C4-2B (cell line): ENCODE measurements around the gene FBXO17.

Experiments used
- H3K27ac ChIP-seq: fragments of 450-650 bp; 2 replicates; pipeline ENCODE4 v1.5.1; 2017
- ZFX ChIP-seq: fragments of 450-650 bp; IDR thresholded peaks from 2 replicates; pipeline ENCODE4 v1.6.1; 2017
- TF ChIP-seq, protein P1 (sequence below): fragments of 450-650 bp; conservative IDR thresholded peaks from 2 replicates; pipeline ENCODE4 v1.5.1; 2017; ENCODE audit warnings: mild to moderate bottlenecking

Gene FBXO17

DNA sequence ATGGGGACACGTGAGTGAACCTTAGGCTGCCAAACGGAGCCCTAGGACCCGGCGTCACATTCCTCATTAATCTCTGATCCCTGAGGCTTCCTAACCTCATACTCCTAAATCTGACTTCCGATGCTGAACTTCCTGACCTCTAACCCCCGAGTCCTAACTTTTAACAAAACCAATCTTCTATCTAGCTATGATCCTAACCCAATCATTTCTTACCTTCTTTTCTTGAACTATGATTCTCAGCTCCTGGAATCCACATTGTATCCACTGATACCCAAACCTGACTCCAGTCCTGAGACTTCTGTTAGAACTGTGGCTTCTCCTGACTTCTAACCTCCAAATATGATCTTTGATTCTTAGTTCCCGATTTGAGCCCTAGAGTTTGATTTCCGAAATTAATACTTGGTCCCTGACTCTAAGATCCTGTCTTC is 75.3 kb downstream of the FBXO17 start:
- peak overlapping the region; percentile 61 for H3K27ac ChIP-seq
- TF ChIP-seq, protein P1, sequence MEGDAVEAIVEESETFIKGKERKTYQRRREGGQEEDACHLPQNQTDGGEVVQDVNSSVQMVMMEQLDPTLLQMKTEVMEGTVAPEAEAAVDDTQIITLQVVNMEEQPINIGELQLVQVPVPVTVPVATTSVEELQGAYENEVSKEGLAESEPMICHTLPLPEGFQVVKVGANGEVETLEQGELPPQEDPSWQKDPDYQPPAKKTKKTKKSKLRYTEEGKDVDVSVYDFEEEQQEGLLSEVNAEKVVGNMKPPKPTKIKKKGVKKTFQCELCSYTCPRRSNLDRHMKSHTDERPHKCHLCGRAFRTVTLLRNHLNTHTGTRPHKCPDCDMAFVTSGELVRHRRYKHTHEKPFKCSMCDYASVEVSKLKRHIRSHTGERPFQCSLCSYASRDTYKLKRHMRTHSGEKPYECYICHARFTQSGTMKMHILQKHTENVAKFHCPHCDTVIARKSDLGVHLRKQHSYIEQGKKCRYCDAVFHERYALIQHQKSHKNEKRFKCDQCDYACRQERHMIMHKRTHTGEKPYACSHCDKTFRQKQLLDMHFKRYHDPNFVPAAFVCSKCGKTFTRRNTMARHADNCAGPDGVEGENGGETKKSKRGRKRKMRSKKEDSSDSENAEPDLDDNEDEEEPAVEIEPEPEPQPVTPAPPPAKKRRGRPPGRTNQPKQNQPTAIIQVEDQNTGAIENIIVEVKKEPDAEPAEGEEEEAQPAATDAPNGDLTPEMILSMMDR, result no peak
- TF ChIP-seq ZFX, result no peak

DNA sequence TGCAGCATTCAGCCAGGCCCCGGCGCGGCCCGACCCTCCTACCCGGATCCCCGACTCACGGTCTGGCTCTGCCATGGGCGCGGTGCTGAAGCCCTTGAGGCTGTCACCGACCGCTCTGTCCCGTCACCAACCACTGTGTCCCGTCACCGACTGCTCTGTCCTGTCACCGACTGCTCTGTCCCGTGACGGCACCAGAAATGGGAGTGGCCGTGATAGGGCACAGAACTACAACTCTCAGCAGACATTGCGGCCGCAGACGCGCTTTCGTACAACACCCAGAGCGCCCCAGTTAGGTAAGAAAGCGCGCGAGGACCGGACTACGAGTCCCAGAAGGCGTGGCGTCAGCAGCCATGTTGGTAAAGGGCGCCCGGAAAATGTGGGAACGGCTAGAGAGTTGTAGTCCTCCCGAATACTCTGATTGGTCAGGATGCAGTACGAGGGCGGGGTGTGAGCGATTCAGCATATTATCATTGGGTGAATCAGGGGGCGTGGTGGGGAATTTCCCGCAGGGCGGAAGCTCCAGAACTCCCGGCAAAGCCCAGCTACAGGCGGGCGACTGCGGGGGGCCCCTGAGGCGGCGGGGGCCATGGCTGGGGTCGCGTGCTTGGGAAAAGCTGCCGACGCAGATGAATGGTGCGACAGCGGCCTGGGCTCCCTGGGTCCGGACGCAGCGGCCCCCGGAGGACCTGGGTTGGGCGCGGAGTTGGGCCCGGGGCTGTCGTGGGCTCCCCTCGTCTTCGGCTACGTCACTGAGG is 75.9 kb downstream of the FBXO17 start, which contains the start of the genes NFKBIB and SIRT2:
NFKBIB (plus strand) TSS at position 523 of the 755 bp plus-strand sequence; CDS start at position 587, 64 bp downstream.
SIRT2 (minus strand) TSS at position 172 of the 755 bp plus-strand sequence; CDS start at position 75, 97 bp downstream.
- TF ChIP-seq ZFX, result peak; percentile 49; the same call in 1 of the 2 replicates
- TF ChIP-seq, protein P1, result no peak
- H3K27ac ChIP-seq, result peak within 1 kb of the TSS; percentile 61

DNA sequence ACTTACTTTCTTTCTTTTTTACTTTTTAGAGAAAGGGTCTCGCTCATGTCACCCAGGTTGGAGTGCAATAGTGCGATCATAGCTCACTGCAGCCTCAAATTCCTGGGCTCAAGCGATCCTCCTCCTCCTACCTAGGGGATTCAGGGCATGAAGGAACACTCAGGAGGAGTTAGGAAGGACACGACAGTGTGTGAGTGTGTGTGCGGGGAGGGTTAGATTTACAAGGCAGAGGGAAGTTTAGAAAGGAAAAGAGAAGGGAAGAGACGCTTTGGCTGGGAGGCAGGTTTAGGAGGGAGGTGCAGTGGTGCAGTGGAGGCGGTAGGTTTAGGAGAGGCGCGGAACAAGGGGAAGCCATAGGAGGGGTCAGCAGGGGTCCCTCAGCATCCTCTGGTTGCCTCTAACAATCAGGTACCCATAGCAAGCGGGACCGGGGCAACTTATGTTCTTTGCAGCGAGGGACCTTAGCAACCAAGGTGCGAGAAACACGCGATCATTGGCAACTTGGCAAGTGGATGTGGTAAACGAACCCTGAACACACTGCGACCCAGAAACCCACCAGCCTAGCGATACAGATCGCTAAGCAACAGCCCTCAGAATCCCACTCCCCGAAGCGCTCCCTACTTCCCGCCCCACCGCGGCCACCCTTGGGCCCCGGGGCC is 76.6 kb downstream of the FBXO17 start:
- peak overlapping the region; percentile 61 for H3K27ac ChIP-seq
- no peak for TF ChIP-seq ZFX
- TF ChIP-seq, protein P1, result no peak

DNA sequence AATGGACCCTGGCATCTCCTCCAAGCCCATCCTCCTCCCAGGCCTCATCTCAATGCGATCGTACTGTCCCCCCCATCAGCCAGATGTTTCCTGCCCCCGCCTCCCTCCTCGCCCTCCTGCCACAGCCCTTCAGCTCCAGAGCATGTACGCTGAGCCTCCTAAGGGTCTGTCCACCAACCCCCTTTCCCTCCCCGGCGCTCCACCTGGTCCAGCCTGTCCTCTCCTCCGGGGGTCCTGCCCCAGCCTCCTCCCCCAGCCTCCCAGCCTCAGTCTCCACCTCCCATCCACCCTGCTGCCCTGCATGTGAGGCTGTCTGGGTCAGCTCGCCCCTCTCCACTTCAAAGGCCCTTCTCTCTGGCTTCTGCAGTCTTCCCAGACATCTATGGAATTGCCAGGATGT is 80.6 kb downstream of the FBXO17 start:
- TF ChIP-seq, protein P1, result no peak
- no peak for TF ChIP-seq ZFX
- no peak overlapping the region for H3K27ac ChIP-seq

DNA sequence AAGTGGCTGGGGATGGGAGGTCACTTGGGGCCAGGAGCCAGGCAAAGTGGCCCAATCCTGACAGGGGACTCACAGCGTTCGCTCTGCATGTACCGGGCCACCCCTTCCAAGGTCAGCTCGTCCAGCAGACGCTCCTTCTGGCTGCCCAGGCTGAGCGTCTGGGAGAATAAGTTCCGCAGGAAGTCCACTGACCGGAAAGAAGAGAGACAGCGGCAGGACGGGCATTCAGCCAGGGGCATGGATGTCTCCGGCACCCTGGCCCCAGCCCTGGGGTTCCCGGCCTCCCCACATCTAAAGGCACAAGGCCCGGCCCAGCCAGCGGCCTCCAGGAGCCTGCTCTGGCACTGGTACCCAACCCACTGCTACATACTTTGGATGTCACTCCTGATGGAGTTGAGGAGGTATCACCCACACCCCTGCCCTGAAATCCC is 82.2 kb downstream of the FBXO17 start:
- H3K27ac ChIP-seq, result no peak overlapping the region
- TF ChIP-seq, protein P1, result no peak
- TF ChIP-seq ZFX, result no peak

DNA sequence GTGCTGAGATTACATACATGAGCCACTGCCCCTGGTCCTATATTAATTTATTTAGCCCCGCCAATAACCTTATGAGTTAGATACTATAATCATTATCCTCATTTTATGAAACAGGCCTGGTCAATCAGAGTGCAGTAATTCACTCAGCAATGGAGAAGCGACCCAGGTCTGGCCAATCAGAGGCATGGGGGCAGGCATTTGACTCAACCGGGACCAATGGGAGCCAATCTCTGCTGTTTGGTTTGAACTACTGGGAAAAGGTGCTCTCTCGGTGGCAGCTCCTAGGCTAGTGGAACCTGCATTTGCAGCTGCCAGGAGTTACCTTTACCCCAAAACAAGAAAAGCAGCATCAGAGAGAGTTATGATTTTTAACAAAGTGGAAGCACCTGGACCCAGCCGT is 82.7 kb downstream of the FBXO17 start:
- TF ChIP-seq, protein P1, result no peak
- TF ChIP-seq ZFX, result no peak
- no peak overlapping the region for H3K27ac ChIP-seq

DNA sequence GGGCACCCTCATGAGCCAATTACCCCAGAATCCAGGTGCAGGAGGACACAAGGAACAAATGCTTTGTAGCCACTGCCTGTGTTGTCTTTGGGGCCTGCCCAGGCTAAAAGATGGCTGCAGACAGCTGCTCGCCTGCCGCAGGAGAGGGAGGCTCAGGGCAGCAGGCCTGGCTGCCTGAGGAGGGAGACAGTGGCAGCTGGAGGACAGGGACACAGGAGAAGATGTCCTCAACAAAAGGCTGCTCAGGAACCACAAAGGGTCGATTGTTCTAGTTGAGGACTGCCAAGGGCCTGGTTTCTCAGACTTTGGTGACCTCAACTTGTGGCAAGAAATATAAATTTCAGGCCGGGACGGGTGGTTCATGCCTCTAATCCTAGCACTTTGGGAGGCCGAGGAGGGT is 83.8 kb downstream of the FBXO17 start:
- TF ChIP-seq, protein P1, result no peak
- TF ChIP-seq ZFX, result no peak
- no peak overlapping the region for H3K27ac ChIP-seq
